ENCODE measurements around the gene RASL10A.
A peak's percentile ranks its signal among the peaks of the same experiment; 100 is the strongest.
"Not testable (repeated sequence)": the region's sequence is repeated elsewhere in the genome, so short reads cannot be mapped to it uniquely, and the experiment has no call there.

The RASL10A gene, protein sequence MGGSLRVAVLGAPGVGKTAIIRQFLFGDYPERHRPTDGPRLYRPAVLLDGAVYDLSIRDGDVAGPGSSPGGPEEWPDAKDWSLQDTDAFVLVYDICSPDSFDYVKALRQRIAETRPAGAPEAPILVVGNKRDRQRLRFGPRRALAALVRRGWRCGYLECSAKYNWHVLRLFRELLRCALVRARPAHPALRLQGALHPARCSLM

DNA sequence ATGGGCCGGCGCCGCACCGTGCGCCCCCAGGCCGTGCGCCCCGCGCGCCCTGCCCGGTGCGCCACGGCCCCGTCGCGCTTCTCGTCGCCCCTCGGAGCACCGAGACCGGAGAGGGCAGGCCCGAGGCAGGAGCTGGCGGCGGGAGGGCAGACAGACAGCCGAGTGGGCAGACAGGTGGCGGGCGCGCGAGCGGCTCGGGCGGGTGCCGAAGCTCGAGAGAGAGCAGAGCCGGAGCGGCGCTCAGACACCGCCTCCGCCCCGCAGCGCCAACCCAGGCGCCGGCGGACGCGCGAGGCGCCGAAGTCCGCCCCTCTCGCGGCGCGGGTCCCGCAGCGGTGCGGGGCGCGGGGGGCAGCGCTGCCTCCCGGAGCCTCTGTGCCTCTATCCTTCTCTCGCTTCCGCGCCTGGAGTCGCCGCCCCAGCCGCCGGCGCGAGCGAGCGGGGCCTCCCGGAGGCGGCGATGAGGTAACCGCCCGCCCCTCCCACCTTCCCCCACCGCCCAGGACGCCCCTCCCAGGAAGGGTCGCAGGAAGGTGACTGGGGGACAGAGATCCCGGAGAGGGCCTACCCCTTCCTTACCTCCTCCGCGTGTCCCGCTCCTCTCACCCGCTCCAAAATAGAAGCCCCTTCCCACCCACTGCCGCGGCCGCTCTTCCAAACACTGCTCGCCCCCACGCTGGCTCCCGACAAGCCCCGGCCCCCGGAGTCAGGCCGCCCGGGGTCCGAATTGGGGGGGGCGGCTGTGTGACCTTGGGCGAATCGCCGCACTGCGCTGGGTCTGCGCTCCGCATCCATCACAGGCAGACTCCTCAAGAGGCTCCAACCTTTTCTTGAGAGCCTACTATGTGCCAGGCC, at the start of gene RASL10A:
Gene RASL10A (minus strand): TSS at position 412 of the 855 bp plus-strand sequence. CDS start 451 bp downstream, outside the sequence.
- DNase-seq: no peak

DNA sequence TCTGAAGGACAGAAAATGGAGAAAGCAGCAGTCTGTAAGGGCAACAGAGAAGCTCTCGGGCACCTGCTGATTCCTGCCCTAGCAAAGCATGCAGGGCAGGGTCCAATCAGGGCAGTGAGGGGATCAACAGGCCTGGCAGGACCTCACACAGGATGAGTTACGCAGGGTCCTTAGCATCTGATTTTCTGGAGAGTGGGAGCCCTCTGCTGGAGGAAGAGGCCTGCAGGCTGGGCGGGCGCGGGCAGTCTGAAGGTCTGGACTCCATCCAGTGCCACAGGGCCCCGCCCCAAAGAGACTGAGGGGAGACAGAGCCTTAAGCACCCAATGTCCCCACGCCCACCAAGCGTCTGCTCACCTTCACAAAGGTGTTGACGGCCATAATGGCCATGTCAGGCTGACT, 44.0 kb upstream of the RASL10A start:
- no peak for DNase-seq

- DNase-seq: not testable (repeated sequence)
Observed at GRCh38 chr22:29357193-29357890, 41.8 kb upstream of the RASL10A start.

DNA sequence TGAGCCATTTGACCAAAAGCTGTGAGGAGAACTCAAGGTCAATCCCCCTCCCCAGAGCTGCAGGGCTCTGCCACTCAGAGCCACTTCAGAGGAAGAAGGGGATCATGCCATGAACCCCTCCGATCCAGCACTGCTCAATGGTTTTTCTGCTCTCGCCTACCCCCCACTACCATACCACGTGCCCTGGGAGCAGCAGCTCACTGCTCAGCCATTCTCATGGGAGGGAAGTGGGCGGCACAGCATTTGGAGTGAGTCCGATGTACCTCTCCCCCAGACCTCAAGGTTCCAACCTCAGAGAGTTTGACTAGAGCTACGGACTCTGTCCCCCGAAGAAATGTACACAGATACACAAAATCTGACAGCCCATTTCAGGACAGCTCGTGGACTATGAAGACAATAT, 38.4 kb upstream of the RASL10A start:
- no peak for DNase-seq

DNA sequence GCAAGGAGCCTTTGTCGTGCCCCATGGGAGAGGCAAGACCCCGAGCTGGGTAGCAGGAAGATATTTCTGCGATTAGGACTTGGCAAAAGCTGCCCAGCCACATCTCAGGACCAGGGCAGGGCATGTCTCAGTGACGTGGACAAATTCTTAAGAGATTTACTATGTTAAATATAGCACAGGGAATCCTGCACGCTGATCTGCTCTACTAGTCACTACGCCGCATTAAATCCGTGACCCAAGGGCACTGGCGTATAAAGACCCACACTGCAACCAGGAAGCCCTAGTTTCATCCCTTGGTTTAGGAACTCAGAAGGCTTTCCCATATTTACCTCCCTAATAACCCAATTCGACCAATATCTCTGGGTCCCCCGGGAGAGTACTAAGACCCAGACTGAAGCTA, 37.8 kb upstream of the RASL10A start:
- no peak for DNase-seq

- no peak for DNase-seq
Observed at GRCh38 chr22:29352778-29353177, 37.3 kb upstream of the RASL10A start.

GRCh38 chr22:29351891-29352290, 36.4 kb upstream of the RASL10A start:
- no peak for DNase-seq

GRCh38 chr22:29351042-29351441, 35.5 kb upstream of the RASL10A start:
- no peak for DNase-seq

DNA sequence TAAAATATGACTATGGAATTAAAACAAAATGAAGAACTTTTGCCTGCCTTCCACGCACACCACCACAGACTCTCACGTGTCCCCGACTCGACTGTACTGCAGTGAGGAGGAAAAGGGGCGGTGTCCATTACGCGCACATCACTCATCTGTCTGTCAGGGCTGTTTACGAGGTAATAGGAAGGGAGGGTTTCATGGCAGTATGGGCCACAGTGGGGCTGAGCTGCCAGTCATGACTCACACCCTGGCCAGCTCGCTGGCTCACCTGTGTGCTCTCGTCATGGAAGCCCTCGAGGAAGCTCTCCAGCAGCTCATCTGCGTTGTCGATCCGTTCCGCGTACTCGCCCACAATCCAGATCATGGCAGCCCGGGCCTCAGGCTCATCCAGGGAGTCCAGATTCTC, 33.5 kb upstream of the RASL10A start:
- no peak for DNase-seq

- no peak for DNase-seq
Observed at GRCh38 chr22:29348041-29348440, 32.5 kb upstream of the RASL10A start.

- no peak for DNase-seq
Observed at GRCh38 chr22:29346659-29347058, 31.2 kb upstream of the RASL10A start.

GRCh38 chr22:29345932-29346331, 30.4 kb upstream of the RASL10A start:
- DNase-seq: no peak

- not testable (repeated sequence) for DNase-seq
Observed at GRCh38 chr22:29344889-29345288, 29.4 kb upstream of the RASL10A start.

GRCh38 chr22:29344137-29344536, 28.6 kb upstream of the RASL10A start:
- DNase-seq: peak; percentile 74

GRCh38 chr22:29343313-29343805, 27.9 kb upstream of the RASL10A start:
- peak; percentile 15 for DNase-seq

DNA sequence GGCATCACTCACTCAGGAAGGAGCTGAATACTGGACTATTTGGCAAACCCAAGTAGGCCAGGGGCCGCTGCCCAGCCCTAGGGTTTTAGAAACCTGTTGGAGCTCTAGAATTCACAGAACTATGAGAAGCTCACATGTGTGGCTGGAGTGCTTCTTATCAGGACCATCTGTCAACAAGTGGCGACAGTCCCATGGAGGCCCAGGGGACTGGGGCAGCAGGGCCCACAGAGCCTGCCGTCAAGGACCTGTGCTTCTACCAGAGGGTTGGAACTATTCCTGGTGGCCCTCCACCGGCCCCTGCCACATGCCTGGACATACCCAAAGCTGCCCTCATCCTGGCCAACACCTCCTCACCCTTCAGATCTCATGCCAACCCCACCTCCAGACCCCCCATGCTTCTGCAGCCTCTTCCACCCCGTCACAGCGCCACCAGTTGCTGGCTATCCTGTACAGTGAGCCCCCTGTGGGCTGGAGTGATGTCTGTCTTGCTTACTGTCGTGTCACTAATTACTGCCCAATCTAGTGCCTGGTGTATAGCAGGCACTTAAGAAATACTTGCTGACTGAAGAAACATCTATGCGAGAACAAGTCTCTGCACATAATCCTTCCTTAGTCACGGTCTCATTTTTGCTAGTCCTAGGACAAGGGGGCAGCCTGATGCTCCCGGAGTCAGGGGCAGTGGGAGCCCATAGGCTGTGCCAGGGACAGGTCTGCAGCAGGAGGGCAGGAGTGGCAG, 27.2 kb upstream of the RASL10A start:
- no peak for DNase-seq

DNA sequence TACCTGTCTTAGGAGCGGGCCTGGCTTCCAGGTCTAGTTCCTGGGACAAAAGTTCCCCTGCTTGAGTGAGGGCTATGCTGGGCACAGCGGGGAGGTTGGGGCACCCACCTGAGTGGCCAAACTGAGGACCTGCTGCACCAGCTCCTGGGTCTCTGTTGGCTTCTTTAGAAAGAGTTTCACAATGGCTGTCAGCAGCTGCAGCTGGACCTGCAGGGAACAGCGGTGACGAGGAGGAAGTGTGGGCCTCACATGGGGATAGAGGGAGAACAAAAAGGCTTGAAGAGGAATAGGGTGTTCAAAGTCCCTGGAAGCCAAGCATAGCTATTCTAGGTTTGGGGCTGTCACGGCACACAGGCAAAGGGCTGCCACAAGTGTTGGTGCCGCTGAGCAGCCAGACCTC, 26.7 kb upstream of the RASL10A start:
- DNase-seq: no peak

- DNase-seq: no peak
Observed at GRCh38 chr22:29341849-29342127, 26.3 kb upstream of the RASL10A start.

DNA sequence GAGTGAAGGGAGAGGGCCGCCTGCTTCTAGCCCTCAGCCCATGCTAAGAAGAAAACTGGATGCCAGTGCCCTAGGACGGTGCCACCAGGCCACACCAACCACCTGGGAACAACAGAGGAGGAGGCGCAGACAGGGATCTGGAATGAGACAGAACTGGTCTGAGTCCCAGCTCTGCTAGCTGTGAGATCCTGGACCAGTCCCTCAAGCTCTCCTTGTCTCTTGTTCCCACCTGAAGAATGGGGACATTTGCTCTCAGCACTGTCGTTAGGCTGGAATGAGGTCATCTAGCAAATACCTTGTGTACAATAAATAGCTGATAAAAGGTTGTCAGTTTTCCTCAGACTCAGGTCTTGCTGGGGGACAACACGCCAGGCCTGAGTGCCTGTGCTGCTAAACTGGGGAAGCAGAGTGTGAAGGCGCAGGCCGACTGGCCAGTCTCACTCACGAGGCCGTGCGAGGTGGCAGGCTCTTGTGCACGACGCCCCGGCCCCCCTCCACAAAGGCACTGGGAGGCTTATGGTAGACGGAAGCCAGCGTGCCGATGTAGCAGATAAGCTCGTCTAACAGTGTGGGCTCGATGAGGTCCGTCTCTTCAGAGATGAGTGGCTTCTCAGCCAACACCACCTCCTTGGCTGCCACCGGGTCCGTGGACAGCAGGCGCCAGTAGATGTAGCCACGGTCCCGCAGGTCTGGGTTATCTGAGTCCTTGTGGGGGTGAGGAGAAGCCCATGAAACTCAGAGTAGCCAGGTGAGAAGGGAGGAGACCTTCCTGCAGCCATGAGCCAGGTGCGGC, 25.8 kb upstream of the RASL10A start:
- DNase-seq: no peak

GRCh38 chr22:29340566-29340965, 25.1 kb upstream of the RASL10A start:
- DNase-seq: no peak

GRCh38 chr22:29339381-29340235, 24.1 kb upstream of the RASL10A start:
- DNase-seq: no peak
